GM18526 (cell line): ENCODE measurements around the gene SSR2.

Experiments
- POLR2A ChIP-seq: IDR thresholded peaks from 3 replicates; pipeline ENCODE4 v1.6.1; 2011; ENCODE audit not compliant: insufficient read length; ENCODE audit errors: extremely low read depth

SSR2 gene

GRCh38 chr1:155984341-155984740 is 36.4 kb downstream of the SSR2 start:
- no peak for TF ChIP-seq POLR2A

- TF ChIP-seq POLR2A, result peak; percentile 7
Measured at GRCh38 chr1:155983191-155984024, 37.3 kb downstream of the SSR2 start.

GRCh38 chr1:155982106-155982505 is 38.6 kb downstream of the SSR2 start:
- TF ChIP-seq POLR2A, result no peak

GRCh38 chr1:155981266-155982088 is 39.3 kb downstream of the SSR2 start:
- TF ChIP-seq POLR2A, result no peak

- peak; percentile 7 for TF ChIP-seq POLR2A
Measured at GRCh38 chr1:155979597-155980343, 41.0 kb downstream of the SSR2 start.

DNA sequence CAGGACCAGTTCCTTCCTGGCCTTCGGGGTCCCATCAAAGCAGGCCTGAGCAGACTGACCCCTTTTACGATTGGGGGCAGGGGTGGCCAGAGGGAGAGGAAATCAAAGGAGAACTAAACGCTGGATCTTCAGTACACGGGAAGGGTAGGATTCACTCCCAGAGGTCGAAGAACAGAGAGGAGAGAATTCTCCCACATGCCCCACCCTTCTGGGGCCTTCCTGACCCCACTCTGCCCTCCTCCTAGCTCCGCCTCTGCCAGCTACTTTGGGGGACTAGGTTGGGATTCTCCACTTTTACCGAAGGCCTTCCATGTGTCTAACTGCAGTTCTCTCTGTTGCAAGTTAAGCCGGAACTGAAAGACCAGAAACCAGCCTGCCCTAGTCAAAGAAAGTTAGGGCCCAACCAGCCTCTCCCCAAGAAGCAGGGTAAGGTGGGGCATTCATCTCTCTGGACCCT is 41.8 kb downstream of the SSR2 start:
- TF ChIP-seq POLR2A, result peak; percentile 39

DNA sequence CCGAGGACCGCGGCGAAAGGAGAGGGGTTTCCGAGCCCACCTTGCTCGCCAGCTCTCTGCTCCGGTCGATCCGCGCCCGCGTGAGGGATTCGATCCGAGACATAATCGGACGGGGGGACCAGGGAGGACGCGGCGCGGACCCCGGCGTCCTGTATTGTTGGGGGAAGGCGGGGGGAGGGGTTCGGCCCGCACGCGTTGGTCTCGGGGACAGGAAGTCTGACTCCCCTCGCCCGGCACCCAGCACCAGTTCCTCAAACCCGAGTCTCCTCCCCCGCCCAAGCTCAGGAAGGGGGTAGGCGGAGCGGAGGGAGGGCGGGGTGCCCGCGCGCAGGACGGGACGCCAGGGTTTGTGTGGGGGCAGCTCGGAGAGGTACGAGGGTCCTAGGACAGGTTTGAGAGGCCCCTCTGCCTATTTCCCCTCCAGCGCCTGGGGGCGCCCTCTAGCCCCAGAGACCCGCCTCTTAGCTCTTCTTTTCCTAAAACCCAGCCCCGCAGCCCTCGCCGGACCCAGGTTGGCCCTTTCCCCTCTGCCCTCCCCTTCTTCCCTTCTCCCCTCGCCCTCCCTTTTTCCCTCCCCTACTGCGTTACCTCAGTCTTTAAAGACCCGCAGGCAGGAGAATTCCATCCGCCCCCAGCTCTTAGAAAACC is 42.3 kb downstream of the SSR2 start, which contains the start of gene ARHGEF2:
ARHGEF2 (minus strand) TSS at position 223 of the 648 bp plus-strand sequence; CDS start at position 103, 120 bp downstream.
- TF ChIP-seq POLR2A, result peak; percentile 85

GRCh38 chr1:155977690-155978324 is 42.9 kb downstream of the SSR2 start:
- no peak for TF ChIP-seq POLR2A

DNA sequence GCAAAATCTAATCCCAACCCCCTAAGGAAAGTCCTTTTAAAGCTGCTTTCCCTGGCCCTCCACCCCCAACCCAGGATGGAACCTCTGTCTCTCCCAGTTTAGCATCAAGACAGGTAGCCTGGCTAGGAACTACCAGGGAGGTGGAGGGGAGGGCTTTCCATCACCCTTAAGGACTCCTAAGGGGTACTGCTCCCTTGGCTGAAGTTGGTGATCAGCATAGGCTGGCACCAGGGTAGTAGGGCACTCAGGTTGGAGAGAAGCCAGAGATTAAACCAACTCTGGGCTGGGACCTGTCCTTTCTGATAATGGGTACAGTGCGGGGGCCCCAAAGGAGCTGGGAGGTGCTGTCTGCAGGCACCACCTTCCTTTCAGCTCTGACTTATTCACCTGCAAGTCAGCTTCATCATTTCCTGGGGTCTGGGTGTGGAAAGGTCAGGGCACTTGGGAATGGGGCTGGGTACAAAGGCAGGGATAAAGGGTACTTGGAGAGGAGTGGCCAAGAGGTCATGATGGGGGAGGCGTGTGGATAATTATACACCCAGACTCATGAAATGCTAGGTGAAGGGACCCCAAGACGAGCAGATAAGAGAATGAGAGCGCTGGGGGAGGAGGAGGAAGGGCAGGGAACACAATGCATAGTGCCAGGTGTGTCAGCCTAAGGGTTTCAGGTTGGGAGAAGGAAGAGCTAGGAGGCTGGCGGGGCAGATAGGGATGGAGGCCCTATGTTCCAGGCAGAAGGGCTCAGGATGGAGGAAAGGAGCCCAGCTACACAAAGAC is 43.6 kb downstream of the SSR2 start:
- no peak for TF ChIP-seq POLR2A

DNA sequence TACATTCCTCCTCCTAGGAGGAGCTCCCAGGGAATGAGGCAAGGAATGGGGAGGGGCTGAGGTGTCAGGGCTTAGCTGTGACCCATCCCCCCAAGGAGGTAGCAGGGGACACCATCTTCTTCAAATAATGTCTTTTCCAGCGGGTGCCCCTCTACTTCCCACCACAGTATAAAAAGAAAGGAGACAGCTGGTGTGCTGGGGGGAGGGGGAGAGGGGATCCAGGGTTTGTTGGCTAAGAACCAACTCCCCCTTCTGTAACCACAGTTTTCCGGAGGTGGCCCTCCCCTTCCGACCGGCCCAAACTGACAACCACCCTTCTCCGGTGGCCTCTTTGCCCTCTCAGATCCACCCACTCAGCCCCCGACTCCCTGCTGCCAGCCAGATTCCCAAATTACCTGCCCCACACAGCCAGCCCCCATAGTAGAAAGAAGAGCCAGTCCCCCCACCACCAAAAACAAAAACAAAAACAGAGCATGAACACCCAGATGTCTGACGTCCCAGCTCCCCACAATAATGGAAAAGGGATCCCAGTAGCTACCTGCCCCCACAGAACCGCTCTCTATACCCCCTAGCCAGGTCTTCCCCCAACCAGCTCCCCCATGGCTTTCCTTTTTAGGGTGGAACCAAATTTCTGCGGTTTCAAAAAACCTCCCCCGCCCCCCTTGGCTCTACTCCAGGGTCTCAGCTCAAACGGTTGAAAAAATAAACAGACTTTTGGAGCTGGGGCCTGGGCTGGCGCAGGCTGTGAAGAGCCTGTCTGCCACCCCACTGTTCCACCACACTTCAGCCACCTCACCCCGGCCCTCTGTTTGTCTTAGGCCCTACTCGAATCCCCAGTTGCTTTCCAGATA is 44.5 kb downstream of the SSR2 start:
- TF ChIP-seq POLR2A, result no peak

DNA sequence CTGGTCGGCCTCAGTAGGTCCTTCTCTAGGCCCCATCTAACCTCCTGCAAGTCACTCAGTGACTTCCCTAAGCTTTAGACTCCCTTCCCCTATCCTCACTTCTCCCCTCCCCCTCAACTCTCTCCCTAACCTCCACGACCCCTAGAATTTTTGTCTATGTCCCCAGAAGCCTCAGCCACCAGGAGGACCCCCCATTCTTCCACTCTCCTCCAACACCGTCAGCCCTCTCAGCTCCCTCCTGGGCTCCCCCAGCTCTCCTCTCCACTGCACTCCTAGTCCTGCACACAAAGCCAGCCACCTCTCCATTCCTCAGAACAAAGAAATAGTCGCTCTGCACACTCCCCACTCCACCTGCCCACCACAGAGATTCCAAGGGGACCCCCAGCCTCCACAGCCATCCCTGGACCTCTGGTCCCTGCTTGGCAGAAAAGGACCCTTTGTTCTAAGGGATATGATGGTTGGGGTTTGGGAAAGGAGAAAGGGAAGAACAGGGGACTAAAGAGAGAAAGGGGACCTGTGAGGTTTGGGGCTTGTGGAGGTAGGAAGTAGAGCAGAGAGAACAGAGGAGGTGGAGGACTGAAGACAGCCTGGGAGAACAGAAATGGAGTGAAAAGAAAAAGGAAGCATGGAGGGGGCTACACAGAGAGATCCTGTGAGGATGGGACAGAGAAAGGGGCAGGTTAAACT is 45.2 kb downstream of the SSR2 start:
- TF ChIP-seq POLR2A, result no peak
